HEK293 (cell line): ENCODE results near the gene UBAP2L.
A peak's percentile ranks its signal among the peaks of the same experiment; 100 is the strongest.

Experiments used
- CTCF ChIP-seq: fragments of 450-650 bp; formaldehyde crosslinking; IDR thresholded peaks from 2 replicates; pipeline ENCODE4 v1.5.1; 2016; ENCODE audit warnings: missing biosample characterization, missing genetic modification characterization
- MEIS1 ChIP-seq: sonication (generic); formaldehyde crosslinking; IDR thresholded peaks from 2 replicates; pipeline ENCODE4 v1.8.1; 2022; ENCODE audit warnings: missing genetic modification reagents, mild to moderate bottlenecking, borderline replicate concordance
- PRDM10 ChIP-seq: fragments of 450-650 bp; formaldehyde crosslinking; IDR thresholded peaks from 2 replicates; pipeline ENCODE4 v1.5.1; 2016; ENCODE audit warnings: missing biosample characterization, missing genetic modification characterization
- SALL2 ChIP-seq: fragments of 450-650 bp; formaldehyde crosslinking; IDR thresholded peaks from 2 replicates; pipeline ENCODE4 v1.5.0; 2017; ENCODE audit warnings: missing biosample characterization, mild to moderate bottlenecking, missing genetic modification characterization, borderline replicate concordance
- SETDB1 ChIP-seq: IDR thresholded peaks from one replicate; pipeline ENCODE4 v1.6.1; 2017; ENCODE audit warnings: mild to moderate bottlenecking, low read length, moderate library complexity, mixed read lengths; ENCODE audit not compliant: insufficient read length
- SP2 ChIP-seq: fragments of 450-650 bp; formaldehyde crosslinking; IDR thresholded peaks from 2 replicates; pipeline ENCODE4 v1.5.1; 2016; ENCODE audit warnings: missing biosample characterization, missing genetic modification characterization
- ZBTB48 ChIP-seq: fragments of 450-650 bp; formaldehyde crosslinking; IDR thresholded peaks from 2 replicates; pipeline ENCODE4 v1.5.1; 2016; ENCODE audit warnings: missing biosample characterization, missing genetic modification characterization
- ZFP37 ChIP-seq: fragments of 450-650 bp; formaldehyde crosslinking; IDR thresholded peaks from 2 replicates; pipeline ENCODE4 v1.5.1; 2016; ENCODE audit warnings: missing biosample characterization, missing genetic modification characterization
- ZFP41 ChIP-seq: fragments of 450-650 bp; formaldehyde crosslinking; IDR thresholded peaks from 2 replicates; pipeline ENCODE4 v1.5.1; 2016; ENCODE audit warnings: missing biosample characterization, missing genetic modification characterization, borderline replicate concordance
- ZNF138 ChIP-seq: fragments of 450-650 bp; formaldehyde crosslinking; IDR thresholded peaks from 2 replicates; pipeline ENCODE4 v1.5.1; 2016; ENCODE audit warnings: missing biosample characterization, missing genetic modification characterization, borderline replicate concordance
- ZNF140 ChIP-seq: fragments of 450-650 bp; formaldehyde crosslinking; IDR thresholded peaks from 2 replicates; pipeline ENCODE4 v1.5.1; 2016; ENCODE audit warnings: missing biosample characterization, missing genetic modification characterization
- ZNF18 ChIP-seq: fragments of 450-650 bp; formaldehyde crosslinking; IDR thresholded peaks from 2 replicates; pipeline ENCODE4 v1.5.1; 2016; ENCODE audit warnings: missing biosample characterization, missing genetic modification characterization
- ZNF184 ChIP-seq: fragments of 450-650 bp; IDR thresholded peaks from 2 replicates; pipeline ENCODE4 v1.5.1; 2018; ENCODE audit warnings: missing biosample characterization, mild to moderate bottlenecking, missing genetic modification characterization
- ZNF19 ChIP-seq: fragments of 450-650 bp; formaldehyde crosslinking; IDR thresholded peaks from 2 replicates; pipeline ENCODE4; 2016; ENCODE audit warnings: missing biosample characterization, missing genetic modification characterization, low read depth
- ZNF2 ChIP-seq: fragments of 450-650 bp; formaldehyde crosslinking; IDR thresholded peaks from 2 replicates; pipeline ENCODE4 v1.5.1; 2016; ENCODE audit warnings: missing biosample characterization, missing genetic modification characterization
- ZNF335 ChIP-seq: fragments of 450-650 bp; formaldehyde crosslinking; conservative IDR thresholded peaks from 2 replicates; pipeline ENCODE4 v1.5.1; 2016; ENCODE audit warnings: missing biosample characterization, missing genetic modification characterization
- ZNF366 ChIP-seq: fragments of 450-650 bp; formaldehyde crosslinking; conservative IDR thresholded peaks from 2 replicates; pipeline ENCODE4 v1.5.1; 2016; ENCODE audit warnings: missing biosample characterization, missing genetic modification characterization
- ZNF404 ChIP-seq: fragments of 450-650 bp; formaldehyde crosslinking; IDR thresholded peaks from 2 replicates; pipeline ENCODE4 v1.5.1; 2017; ENCODE audit warnings: missing biosample characterization, missing genetic modification characterization
- ZNF416 ChIP-seq: fragments of 450-650 bp; formaldehyde crosslinking; IDR thresholded peaks from 2 replicates; pipeline ENCODE4 v1.5.1; 2016; ENCODE audit warnings: missing biosample characterization, missing genetic modification characterization
- ZNF48 ChIP-seq: fragments of 450-650 bp; formaldehyde crosslinking; IDR thresholded peaks from 2 replicates; pipeline ENCODE4 v1.5.1; 2016; ENCODE audit warnings: missing biosample characterization, missing genetic modification characterization
- ZNF513 ChIP-seq: fragments of 450-650 bp; IDR thresholded peaks from 2 replicates; pipeline ENCODE4 v1.5.1; 2018; ENCODE audit warnings: missing biosample characterization, missing genetic modification characterization
- ZNF600 ChIP-seq: fragments of 450-650 bp; formaldehyde crosslinking; IDR thresholded peaks from 2 replicates; pipeline ENCODE4 v1.5.1; 2016; ENCODE audit warnings: missing biosample characterization, missing genetic modification characterization
- ZNF610 ChIP-seq: fragments of 450-650 bp; formaldehyde crosslinking; IDR thresholded peaks from 2 replicates; pipeline ENCODE4 v1.5.1; 2016; ENCODE audit warnings: missing biosample characterization, missing genetic modification characterization, borderline replicate concordance
- ZNF621 ChIP-seq: fragments of 450-650 bp; formaldehyde crosslinking; IDR thresholded peaks from 2 replicates; pipeline ENCODE4 v1.5.1; 2017; ENCODE audit warnings: missing biosample characterization, missing genetic modification characterization
- ZNF623 ChIP-seq: fragments of 450-650 bp; formaldehyde crosslinking; IDR thresholded peaks from 2 replicates; pipeline ENCODE4 v1.5.1; 2016; ENCODE audit warnings: missing biosample characterization, missing genetic modification characterization
- ZNF701 ChIP-seq: fragments of 450-650 bp; formaldehyde crosslinking; IDR thresholded peaks from 2 replicates; pipeline ENCODE4 v1.5.1; 2016; ENCODE audit warnings: missing biosample characterization, missing genetic modification characterization
- ZNF704 ChIP-seq: fragments of 450-650 bp; formaldehyde crosslinking; IDR thresholded peaks from 2 replicates; pipeline ENCODE4 v1.5.1; 2016; ENCODE audit warnings: missing biosample characterization, missing genetic modification characterization
- ZNF76 ChIP-seq: fragments of 450-650 bp; formaldehyde crosslinking; IDR thresholded peaks from 2 replicates; pipeline ENCODE4; 2016; ENCODE audit warnings: low read depth, missing biosample characterization, missing genetic modification characterization, borderline replicate concordance
- ZNF830 ChIP-seq: fragments of 450-650 bp; IDR thresholded peaks from 2 replicates; pipeline ENCODE4 v1.5.0; 2018; ENCODE audit warnings: missing biosample characterization, missing genetic modification characterization, low read depth, mild to moderate bottlenecking, moderate library complexity
- ZSCAN16 ChIP-seq: fragments of 450-650 bp; formaldehyde crosslinking; IDR thresholded peaks from 2 replicates; pipeline ENCODE4 v1.5.1; 2016; ENCODE audit warnings: missing biosample characterization, missing genetic modification characterization
- ZSCAN30 ChIP-seq: fragments of 450-650 bp; IDR thresholded peaks from 2 replicates; pipeline ENCODE4 v1.5.1; 2018; ENCODE audit warnings: missing biosample characterization, mild to moderate bottlenecking, missing genetic modification characterization, moderate library complexity
- ZXDB ChIP-seq: fragments of 450-650 bp; formaldehyde crosslinking; IDR thresholded peaks from 2 replicates; pipeline ENCODE4 v1.5.1; 2016; ENCODE audit warnings: missing biosample characterization, missing genetic modification characterization

The UBAP2L gene

GRCh38 chr1:154221278-154222001 is 685 bp downstream of the UBAP2L start (continued):
- TF ChIP-seq ZNF48 (tag by site-specific recombination) (no peak), ZNF513 (no peak), ZFP37 (0 out of 2 replicates have a peak, but pooled peaks have one; percentile 46), ZNF621 (no peak), ZNF610 (tag by site-specific recombination) (no peak), ZNF830 (tag by site-specific recombination) (no peak), ZNF701 (tag by site-specific recombination) (no peak), SETDB1 (no peak), ZNF404 (no peak), ZNF2 (peak; percentile 68), ZNF184 (tag by site-specific recombination) (no peak), CTCF (tag by site-specific recombination) (no peak), ZSCAN30 (tag by site-specific recombination) (0 out of 2 replicates have a peak, but pooled peaks have one; percentile 41), ZBTB48 (tag by site-specific recombination) (peak; percentile 41), ZNF600 (tag by site-specific recombination) (peak; percentile 25), ZNF76 (tag by site-specific recombination) (no peak), PRDM10 (tag by site-specific recombination) (peak; percentile 69), ZSCAN16 (tag by site-specific recombination) (no peak), SP2 (tag by site-specific recombination) (peak; percentile 23), ZNF416 (tag by site-specific recombination) (no peak), SALL2 (no peak), ZNF138 (tag by site-specific recombination) (no peak), ZXDB (tag by site-specific recombination) (no peak; the same call in 1 of the 2 replicates), ZNF335 (tag by site-specific recombination) (peak; percentile 62), ZNF366 (no peak), ZNF140 (tag by site-specific recombination) (no peak), ZNF623 (tag by site-specific recombination) (0 out of 2 replicates have a peak, but pooled peaks have one; percentile 7), ZNF18 (tag by site-specific recombination) (no peak), ZNF19 (tag by site-specific recombination) (no peak), ZNF704 (no peak), MEIS1 (CRISPR knock-in tag) (no peak), ZFP41 (tag by site-specific recombination) (no peak)
